Measurements from ENCODE around the gene PARD6B. TPM values are rescaled to one million over a fixed set of nuclear protein-coding genes. Genes with fewer than 3 reads are reported as not detected.

The PARD6B gene
- total and polyA plus RNA-seq, 2 of the 13 experiments (the other 11 are each of a cell fraction or from before 2014, with no cell fraction given): 6.9 to 22.2 TPM

DNA sequence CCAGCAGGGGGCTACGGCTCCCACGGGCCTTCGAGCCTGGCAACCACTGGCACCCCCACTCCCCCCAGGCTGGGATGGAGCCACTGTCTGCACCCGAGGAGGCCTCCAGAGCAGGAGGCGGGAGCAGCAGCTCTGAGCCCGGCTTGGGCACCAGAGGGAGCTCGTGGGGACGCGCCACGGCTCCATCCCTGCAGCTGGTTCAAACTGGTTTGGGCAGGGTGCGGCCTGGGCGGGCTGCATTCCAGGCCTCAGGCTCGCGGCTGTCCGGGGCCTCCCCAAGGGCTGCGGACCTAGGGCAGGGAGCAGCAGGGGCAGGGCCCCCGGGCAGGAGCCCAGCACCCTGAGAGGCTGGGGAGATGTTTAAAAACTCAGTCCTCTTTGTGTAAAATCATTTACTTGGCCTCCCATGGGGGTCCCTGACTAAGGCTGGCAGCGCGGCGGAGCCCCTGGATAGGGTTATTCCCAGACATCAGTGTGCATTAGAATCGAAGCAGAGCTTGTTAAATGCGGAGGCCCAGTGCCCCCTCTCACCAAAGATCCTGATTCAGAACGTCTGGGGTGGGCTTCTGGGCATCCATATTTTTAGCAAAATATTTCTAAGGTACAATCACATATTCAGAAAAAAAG lies 59.4 kb downstream of the PARD6B start (continued):
- TF ChIP-seq, protein P1, sequence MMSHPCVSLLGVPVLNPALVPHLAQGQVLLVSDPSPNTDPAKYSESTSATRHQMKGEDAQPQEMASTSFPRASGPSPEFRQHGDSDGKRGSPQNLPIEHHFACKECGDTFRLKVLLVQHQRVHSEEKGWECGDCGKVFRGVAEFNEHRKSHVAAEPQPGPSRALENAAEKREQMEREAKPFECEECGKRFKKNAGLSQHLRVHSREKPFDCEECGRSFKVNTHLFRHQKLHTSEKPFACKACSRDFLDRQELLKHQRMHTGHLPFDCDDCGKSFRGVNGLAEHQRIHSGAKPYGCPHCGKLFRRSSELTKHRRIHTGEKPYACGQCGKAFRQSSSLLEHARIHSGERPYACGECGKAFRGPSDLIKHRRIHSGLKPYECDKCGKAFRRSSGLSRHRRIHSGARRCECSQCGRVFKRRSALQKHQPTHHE (CRISPR knock-in tag; IDR thresholded peaks at IDR 0.05; ENCODE audit: borderline replicate concordance): peak; percentile 54; the same call in 1 of the 2 replicates
- peak; percentile 97 for TF ChIP-seq ZNF350 (CRISPR knock-in tag; IDR thresholded peaks at IDR 0.05; ENCODE audit: borderline replicate concordance, low read depth)
- TF ChIP-seq MAZ (IDR thresholded peaks at IDR 0.05; ENCODE audit: borderline replicate concordance, low read depth, low read length): no peak
- TF ChIP-seq MAZ (CRISPR knock-in tag; IDR thresholded peaks at IDR 0.05; ENCODE audit: low read depth): peak; percentile 97
- TF ChIP-seq NR2C2 (CRISPR knock-in tag; IDR thresholded peaks at IDR 0.05; ENCODE audit: borderline replicate concordance): peak; percentile 25; the same call in 1 of the 2 replicates
- peak; percentile 94 for TF ChIP-seq ZNF501 (CRISPR knock-in tag; IDR thresholded peaks at IDR 0.05)
- TF ChIP-seq YEATS4 (CRISPR knock-in tag; IDR thresholded peaks at IDR 0.05; ENCODE audit: borderline replicate concordance): peak; percentile 99
- TF ChIP-seq RXRB (CRISPR knock-in tag; IDR thresholded peaks at IDR 0.05; ENCODE audit: borderline replicate concordance): peak; percentile 53; the same call in 1 of the 2 replicates
- TF ChIP-seq, protein P2, sequence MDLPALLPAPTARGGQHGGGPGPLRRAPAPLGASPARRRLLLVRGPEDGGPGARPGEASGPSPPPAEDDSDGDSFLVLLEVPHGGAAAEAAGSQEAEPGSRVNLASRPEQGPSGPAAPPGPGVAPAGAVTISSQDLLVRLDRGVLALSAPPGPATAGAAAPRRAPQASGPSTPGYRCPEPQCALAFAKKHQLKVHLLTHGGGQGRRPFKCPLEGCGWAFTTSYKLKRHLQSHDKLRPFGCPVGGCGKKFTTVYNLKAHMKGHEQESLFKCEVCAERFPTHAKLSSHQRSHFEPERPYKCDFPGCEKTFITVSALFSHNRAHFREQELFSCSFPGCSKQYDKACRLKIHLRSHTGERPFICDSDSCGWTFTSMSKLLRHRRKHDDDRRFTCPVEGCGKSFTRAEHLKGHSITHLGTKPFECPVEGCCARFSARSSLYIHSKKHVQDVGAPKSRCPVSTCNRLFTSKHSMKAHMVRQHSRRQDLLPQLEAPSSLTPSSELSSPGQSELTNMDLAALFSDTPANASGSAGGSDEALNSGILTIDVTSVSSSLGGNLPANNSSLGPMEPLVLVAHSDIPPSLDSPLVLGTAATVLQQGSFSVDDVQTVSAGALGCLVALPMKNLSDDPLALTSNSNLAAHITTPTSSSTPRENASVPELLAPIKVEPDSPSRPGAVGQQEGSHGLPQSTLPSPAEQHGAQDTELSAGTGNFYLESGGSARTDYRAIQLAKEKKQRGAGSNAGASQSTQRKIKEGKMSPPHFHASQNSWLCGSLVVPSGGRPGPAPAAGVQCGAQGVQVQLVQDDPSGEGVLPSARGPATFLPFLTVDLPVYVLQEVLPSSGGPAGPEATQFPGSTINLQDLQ (CRISPR knock-in tag; IDR thresholded peaks at IDR 0.05): peak; percentile 98
- TF ChIP-seq ZBTB21 (CRISPR knock-in tag; IDR thresholded peaks at IDR 0.05): peak; percentile 47; the same call in 1 of the 2 replicates
- TF ChIP-seq IKZF1 (IDR thresholded peaks at IDR 0.05): no peak
- no peak for TF ChIP-seq ZBTB3 (CRISPR knock-in tag; IDR thresholded peaks at IDR 0.05; ENCODE audit: borderline replicate concordance, low read depth)
- peak; percentile 89 for TF ChIP-seq ZNF564 (CRISPR knock-in tag; IDR thresholded peaks at IDR 0.05)
- TF ChIP-seq GZF1 (CRISPR knock-in tag; IDR thresholded peaks at IDR 0.05): peak; percentile 97
- TF ChIP-seq, protein P3, sequence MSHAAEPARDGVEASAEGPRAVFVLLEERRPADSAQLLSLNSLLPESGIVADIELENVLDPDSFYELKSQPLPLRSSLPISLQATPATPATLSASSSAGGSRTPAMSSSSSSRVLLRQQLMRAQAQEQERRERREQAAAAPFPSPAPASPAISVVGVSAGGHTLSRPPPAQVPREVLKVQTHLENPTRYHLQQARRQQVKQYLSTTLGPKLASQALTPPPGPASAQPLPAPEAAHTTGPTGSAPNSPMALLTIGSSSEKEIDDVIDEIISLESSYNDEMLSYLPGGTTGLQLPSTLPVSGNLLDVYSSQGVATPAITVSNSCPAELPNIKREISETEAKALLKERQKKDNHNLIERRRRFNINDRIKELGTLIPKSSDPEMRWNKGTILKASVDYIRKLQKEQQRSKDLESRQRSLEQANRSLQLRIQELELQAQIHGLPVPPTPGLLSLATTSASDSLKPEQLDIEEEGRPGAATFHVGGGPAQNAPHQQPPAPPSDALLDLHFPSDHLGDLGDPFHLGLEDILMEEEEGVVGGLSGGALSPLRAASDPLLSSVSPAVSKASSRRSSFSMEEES (CRISPR knock-in tag; IDR thresholded peaks at IDR 0.05): peak; percentile 59; the same call in 1 of the 2 replicates
- TF ChIP-seq ZFY (CRISPR knock-in tag; IDR thresholded peaks at IDR 0.05): peak; percentile 99
- TF ChIP-seq ADNP (CRISPR knock-in tag; IDR thresholded peaks at IDR 0.05): peak; percentile 69; the same call in 1 of the 2 replicates
- peak; percentile 52 for TF ChIP-seq AGO2 (optimal IDR thresholded peaks at IDR 0.05; ENCODE audit: low read depth, low read length)
- peak; percentile 55 for TF ChIP-seq ASH2L (IDR thresholded peaks at IDR 0.05; ENCODE audit: insufficient read length, low read depth, low read length)
- TF ChIP-seq ZNF891 (CRISPR knock-in tag; IDR thresholded peaks at IDR 0.05): peak; percentile 92
- TF ChIP-seq, protein P4, sequence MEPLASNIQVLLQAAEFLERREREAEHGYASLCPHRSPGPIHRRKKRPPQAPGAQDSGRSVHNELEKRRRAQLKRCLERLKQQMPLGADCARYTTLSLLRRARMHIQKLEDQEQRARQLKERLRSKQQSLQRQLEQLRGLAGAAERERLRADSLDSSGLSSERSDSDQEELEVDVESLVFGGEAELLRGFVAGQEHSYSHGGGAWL (CRISPR knock-in tag; IDR thresholded peaks at IDR 0.05): peak; percentile 95
- peak; percentile 30; the same call in 1 of the 2 replicates for TF ChIP-seq ZNF333 (CRISPR knock-in tag; IDR thresholded peaks at IDR 0.05; ENCODE audit: borderline replicate concordance)
- TF ChIP-seq, protein P5, sequence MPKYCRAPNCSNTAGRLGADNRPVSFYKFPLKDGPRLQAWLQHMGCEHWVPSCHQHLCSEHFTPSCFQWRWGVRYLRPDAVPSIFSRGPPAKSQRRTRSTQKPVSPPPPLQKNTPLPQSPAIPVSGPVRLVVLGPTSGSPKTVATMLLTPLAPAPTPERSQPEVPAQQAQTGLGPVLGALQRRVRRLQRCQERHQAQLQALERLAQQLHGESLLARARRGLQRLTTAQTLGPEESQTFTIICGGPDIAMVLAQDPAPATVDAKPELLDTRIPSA (CRISPR knock-in tag; IDR thresholded peaks at IDR 0.05; ENCODE audit: borderline replicate concordance): 0 out of 2 replicates have a peak, but pooled peaks have one; percentile 75

All from HepG2 (cell line).